ENCODE data around the gene EFNA1.

DNA sequence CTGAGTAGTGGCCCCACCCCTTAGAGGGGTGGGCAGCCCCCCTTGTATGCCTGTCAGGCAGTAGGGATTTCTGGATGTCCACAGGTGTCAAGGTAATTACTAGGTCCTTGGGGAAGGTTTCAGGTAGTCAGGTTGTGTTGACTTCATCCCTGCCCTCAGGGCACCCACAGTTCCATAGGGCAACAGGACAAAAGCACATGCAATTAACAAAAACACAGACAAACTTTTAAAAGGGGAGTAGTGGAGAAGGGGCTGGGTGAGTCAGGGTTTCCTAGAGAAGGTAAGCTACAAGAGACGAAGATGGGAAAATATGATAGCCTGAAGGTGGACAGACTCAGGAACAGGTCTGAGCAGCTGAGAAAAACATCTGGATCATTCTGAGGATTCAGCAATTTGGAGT lies 31.3 kb downstream of the EFNA1 start:
- TF ChIP-seq, protein P1, sequence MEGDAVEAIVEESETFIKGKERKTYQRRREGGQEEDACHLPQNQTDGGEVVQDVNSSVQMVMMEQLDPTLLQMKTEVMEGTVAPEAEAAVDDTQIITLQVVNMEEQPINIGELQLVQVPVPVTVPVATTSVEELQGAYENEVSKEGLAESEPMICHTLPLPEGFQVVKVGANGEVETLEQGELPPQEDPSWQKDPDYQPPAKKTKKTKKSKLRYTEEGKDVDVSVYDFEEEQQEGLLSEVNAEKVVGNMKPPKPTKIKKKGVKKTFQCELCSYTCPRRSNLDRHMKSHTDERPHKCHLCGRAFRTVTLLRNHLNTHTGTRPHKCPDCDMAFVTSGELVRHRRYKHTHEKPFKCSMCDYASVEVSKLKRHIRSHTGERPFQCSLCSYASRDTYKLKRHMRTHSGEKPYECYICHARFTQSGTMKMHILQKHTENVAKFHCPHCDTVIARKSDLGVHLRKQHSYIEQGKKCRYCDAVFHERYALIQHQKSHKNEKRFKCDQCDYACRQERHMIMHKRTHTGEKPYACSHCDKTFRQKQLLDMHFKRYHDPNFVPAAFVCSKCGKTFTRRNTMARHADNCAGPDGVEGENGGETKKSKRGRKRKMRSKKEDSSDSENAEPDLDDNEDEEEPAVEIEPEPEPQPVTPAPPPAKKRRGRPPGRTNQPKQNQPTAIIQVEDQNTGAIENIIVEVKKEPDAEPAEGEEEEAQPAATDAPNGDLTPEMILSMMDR (IDR thresholded peaks at IDR 0.05) = no peak
- TF ChIP-seq POLR2A (IDR thresholded peaks at IDR 0.05) = no peak

All from heart left ventricle (tissue), 13 donors.